ENCODE results near the gene MED26. TPM values are rescaled to one million over a fixed set of nuclear protein-coding genes. Genes with fewer than 3 reads are reported as not detected.
A peak's percentile ranks its signal among the peaks of the same experiment; 100 is the strongest.

Gene MED26
- total RNA-seq, 2 donors from 2014 or later: 5.2 to 5.9 TPM

- no peak overlapping the region for H3K4me3 ChIP-seq
- H3K27ac ChIP-seq: peak overlapping the region; percentile 63 to 68
- peak; percentile 89 for DNase-seq (ENCODE audit: low spot score)
- H3K4me1 ChIP-seq: peaks cover 0 to 92% of the 10 kb centered on the region in 2 donors
- peaks cover 1% of the 10 kb centered on the region for H3K36me3 ChIP-seq
- TF ChIP-seq, protein P1, sequence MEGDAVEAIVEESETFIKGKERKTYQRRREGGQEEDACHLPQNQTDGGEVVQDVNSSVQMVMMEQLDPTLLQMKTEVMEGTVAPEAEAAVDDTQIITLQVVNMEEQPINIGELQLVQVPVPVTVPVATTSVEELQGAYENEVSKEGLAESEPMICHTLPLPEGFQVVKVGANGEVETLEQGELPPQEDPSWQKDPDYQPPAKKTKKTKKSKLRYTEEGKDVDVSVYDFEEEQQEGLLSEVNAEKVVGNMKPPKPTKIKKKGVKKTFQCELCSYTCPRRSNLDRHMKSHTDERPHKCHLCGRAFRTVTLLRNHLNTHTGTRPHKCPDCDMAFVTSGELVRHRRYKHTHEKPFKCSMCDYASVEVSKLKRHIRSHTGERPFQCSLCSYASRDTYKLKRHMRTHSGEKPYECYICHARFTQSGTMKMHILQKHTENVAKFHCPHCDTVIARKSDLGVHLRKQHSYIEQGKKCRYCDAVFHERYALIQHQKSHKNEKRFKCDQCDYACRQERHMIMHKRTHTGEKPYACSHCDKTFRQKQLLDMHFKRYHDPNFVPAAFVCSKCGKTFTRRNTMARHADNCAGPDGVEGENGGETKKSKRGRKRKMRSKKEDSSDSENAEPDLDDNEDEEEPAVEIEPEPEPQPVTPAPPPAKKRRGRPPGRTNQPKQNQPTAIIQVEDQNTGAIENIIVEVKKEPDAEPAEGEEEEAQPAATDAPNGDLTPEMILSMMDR (IDR thresholded peaks at IDR 0.05): no peak
- no peaks in the 10 kb centered on the region for H3K27me3 ChIP-seq
- H3K9me3 ChIP-seq: no peaks in the 10 kb centered on the region
Measured at GRCh38 chr19:16584248-16585093, 43.5 kb downstream of the MED26 start.

- Histone ChIP-seq H3K4me1 (peaks cover 0 to 77% of the 10 kb centered on the region in 2 donors), H3K36me3 (peaks cover 16% of the 10 kb centered on the region), H3K27ac (no peak overlapping the region), H3K4me3 (no peak overlapping the region), H3K9me3 (no peaks in the 10 kb centered on the region), H3K27me3 (no peaks in the 10 kb centered on the region)
- TF ChIP-seq, protein P1 (IDR thresholded peaks at IDR 0.05): no peak
- DNase-seq (ENCODE audit: low spot score): no peak
Measured at GRCh38 chr19:16582486-16583261, 45.3 kb downstream of the MED26 start.

- H3K4me3 ChIP-seq: no peak overlapping the region
- H3K27me3 ChIP-seq: no peaks in the 10 kb centered on the region
- peaks cover 0 to 73% of the 10 kb centered on the region in 2 donors for H3K4me1 ChIP-seq
- no peak overlapping the region for H3K27ac ChIP-seq
- H3K9me3 ChIP-seq: no peaks in the 10 kb centered on the region
- DNase-seq (ENCODE audit: low spot score): no peak
- TF ChIP-seq, protein P1 (IDR thresholded peaks at IDR 0.05): no peak
- peaks cover 24% of the 10 kb centered on the region for H3K36me3 ChIP-seq
Measured at GRCh38 chr19:16581971-16582343, 46.0 kb downstream of the MED26 start.

DNA sequence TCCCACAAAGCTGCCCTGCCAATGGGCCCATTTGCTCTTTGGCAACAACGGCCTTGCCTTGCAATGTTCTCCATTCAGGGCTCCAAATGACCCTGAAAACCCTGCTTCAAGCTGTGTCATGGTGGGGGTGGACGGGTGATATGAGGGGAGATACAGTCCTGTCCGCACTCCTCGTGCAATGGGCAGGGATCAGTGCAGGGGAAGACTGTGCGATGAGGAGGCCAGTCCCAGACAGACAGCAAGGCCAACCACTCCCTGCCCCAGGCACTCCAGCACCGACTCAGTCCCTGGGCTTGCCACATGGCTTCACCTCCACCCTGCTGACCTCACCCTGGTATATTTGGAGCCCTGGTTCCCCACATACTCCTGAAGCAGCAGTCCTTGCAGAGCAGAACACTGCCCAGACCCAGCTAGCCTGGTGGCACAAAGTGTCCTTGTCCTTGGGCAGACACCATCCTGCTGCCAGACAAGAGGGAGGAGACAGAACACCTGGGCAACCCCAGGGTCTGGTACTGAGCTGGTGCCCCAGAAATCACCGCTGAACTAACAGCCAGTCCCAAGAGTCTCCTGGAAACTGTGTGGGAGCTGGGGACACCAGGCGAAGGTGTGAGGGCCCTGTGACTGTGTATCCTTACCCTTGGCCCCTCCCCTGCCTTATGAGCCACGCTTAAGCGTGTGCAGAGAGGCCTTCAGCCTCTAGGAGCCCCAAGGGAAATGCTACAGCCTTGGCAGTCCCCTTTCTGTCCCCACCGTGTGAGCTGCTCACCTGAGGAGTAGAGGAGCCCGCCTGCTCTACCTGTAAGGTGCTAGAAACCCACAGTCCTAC is 46.6 kb downstream of the MED26 start:
- no peak overlapping the region for H3K27ac ChIP-seq
- H3K27me3 ChIP-seq: no peaks in the 10 kb centered on the region
- no peak for DNase-seq (ENCODE audit: low spot score)
- no peaks in the 10 kb centered on the region for H3K9me3 ChIP-seq
- TF ChIP-seq, protein P1 (IDR thresholded peaks at IDR 0.05): no peak
- no peak overlapping the region for H3K4me3 ChIP-seq
- peaks cover 0 to 69% of the 10 kb centered on the region in 2 donors for H3K4me1 ChIP-seq
- H3K36me3 ChIP-seq: peaks cover 30% of the 10 kb centered on the region

- H3K36me3 ChIP-seq: peaks cover 39% of the 10 kb centered on the region
- TF ChIP-seq, protein P1 (IDR thresholded peaks at IDR 0.05): no peak
- no peak for DNase-seq (ENCODE audit: low spot score)
- H3K4me3 ChIP-seq: no peak overlapping the region
- peaks cover 0 to 51% of the 10 kb centered on the region in 2 donors for H3K4me1 ChIP-seq
- no peaks in the 10 kb centered on the region for H3K27me3 ChIP-seq
- H3K27ac ChIP-seq: no peak overlapping the region
- no peaks in the 10 kb centered on the region for H3K9me3 ChIP-seq
Measured at GRCh38 chr19:16579381-16579780, 48.6 kb downstream of the MED26 start.
